GM06990 (cell line): ENCODE measurements around the gene RNF220.

Experiments used
- DNase-seq: peaks from one replicate; pipeline ENCODE4 v3.0.0-alpha.2; 2011; ENCODE audit not compliant: insufficient read length; ENCODE audit errors: extremely low read depth
- H3K27me3 ChIP-seq: replicated peaks from 2 replicates; pipeline ENCODE4 v1.6.0; 2011; ENCODE audit warnings: low read length; ENCODE audit not compliant: control insufficient read depth, insufficient read depth
- H3K36me3 ChIP-seq: 2 replicates; pipeline ENCODE4 v1.5.1; 2011; ENCODE audit warnings: low read length; ENCODE audit not compliant: control insufficient read depth, insufficient read depth
- H3K4me3 ChIP-seq: replicated peaks from 2 replicates; pipeline ENCODE4 v1.5.1; 2011; ENCODE audit warnings: low read depth, mild to moderate bottlenecking, control low read depth, low read length
- CTCF ChIP-seq: IDR thresholded peaks from 2 replicates; pipeline ENCODE4 v1.5.1; 2011; ENCODE audit warnings: low read length, control low read depth, mild to moderate bottlenecking, inconsistent platforms; ENCODE audit not compliant: insufficient read depth, poor library complexity, severe bottlenecking

The RNF220 gene

GRCh38 chr1:44654621-44655187 is 249.6 kb downstream of the RNF220 start:
- no peak for DNase-seq
- no peaks in the 10 kb centered on the region for H3K27me3 ChIP-seq
- TF ChIP-seq CTCF = no peak
- H3K4me3 ChIP-seq = no peak overlapping the region
- H3K36me3 ChIP-seq = peaks cover 5% of the 10 kb centered on the region

- peak; percentile 73 for TF ChIP-seq CTCF
- Histone ChIP-seq H3K36me3 (peaks cover under 1% of the 10 kb centered on the region), H3K4me3 (no peak overlapping the region), H3K27me3 (no peaks in the 10 kb centered on the region)
- DNase-seq = no peak
Observed at GRCh38 chr1:44655609-44656008, 250.6 kb downstream of the RNF220 start.

GRCh38 chr1:44659566-44659965 is 254.5 kb downstream of the RNF220 start:
- TF ChIP-seq CTCF = no peak
- no peaks in the 10 kb centered on the region for H3K27me3 ChIP-seq
- DNase-seq = no peak
- H3K4me3 ChIP-seq = no peak overlapping the region
- H3K36me3 ChIP-seq = no peaks in the 10 kb centered on the region

- DNase-seq = no peak
- Histone ChIP-seq H3K4me3 (no peak overlapping the region), H3K27me3 (no peaks in the 10 kb centered on the region), H3K36me3 (no peaks in the 10 kb centered on the region)
- no peak for TF ChIP-seq CTCF
Observed at GRCh38 chr1:44660176-44660575, 255.1 kb downstream of the RNF220 start.

GRCh38 chr1:44661781-44662682 is 257.0 kb downstream of the RNF220 start:
- H3K36me3 ChIP-seq = no peaks in the 10 kb centered on the region
- no peak overlapping the region for H3K4me3 ChIP-seq
- no peak for TF ChIP-seq CTCF
- no peak for DNase-seq
- H3K27me3 ChIP-seq = no peaks in the 10 kb centered on the region
